H9 (cell line): ENCODE data around the gene TANGO6. TPM values are rescaled to one million over a fixed set of nuclear protein-coding genes. Genes with fewer than 3 reads are reported as not detected.
A peak's percentile ranks its signal among the peaks of the same experiment; 100 is the strongest.

Experiments used
- DNase-seq: peaks from one replicate; pipeline ENCODE4 v3.0.0-alpha.2; 2017
- H2AFZ ChIP-seq: one replicate; pipeline ENCODE4 v1.6.1; 2013; ENCODE audit warnings: mild to moderate bottlenecking, low read length, control low read depth, moderate library complexity
- H2AK5ac ChIP-seq: 2 replicates; pipeline ENCODE4 v1.6.1; 2013; ENCODE audit warnings: low read length, control low read depth, mixed read lengths; ENCODE audit not compliant: insufficient read length
- H2BK120ac ChIP-seq: one replicate; pipeline ENCODE4 v1.6.1; 2013; ENCODE audit warnings: low read depth, mild to moderate bottlenecking, low read length, control low read depth, inconsistent platforms; ENCODE audit not compliant: poor library complexity, severe bottlenecking
- H2BK12ac ChIP-seq: 2 replicates; pipeline ENCODE4 v1.6.1; 2013; ENCODE audit warnings: low read length, control low read depth, mixed read lengths, low read depth; ENCODE audit not compliant: insufficient read length
- H2BK15ac ChIP-seq: 2 replicates; pipeline ENCODE4 v1.6.1; 2013; ENCODE audit warnings: low read depth, low read length, control low read depth
- H2BK20ac ChIP-seq: one replicate; pipeline ENCODE4 v1.6.1; 2013; ENCODE audit warnings: low read depth, mild to moderate bottlenecking, low read length, control low read depth, inconsistent platforms; ENCODE audit not compliant: poor library complexity, severe bottlenecking
- H2BK5ac ChIP-seq: 2 replicates; pipeline ENCODE4 v1.6.1; 2013; ENCODE audit warnings: low read length, control low read depth, mixed read lengths; ENCODE audit not compliant: insufficient read length
- H3K14ac ChIP-seq: 2 replicates; pipeline ENCODE4 v1.6.1; 2013; ENCODE audit warnings: low read length, control low read depth; ENCODE audit not compliant: insufficient read depth
- H3K18ac ChIP-seq: 2 replicates; pipeline ENCODE4 v1.6.1; 2013; ENCODE audit warnings: low read depth, mild to moderate bottlenecking, mixed read lengths, low read length, control low read depth; ENCODE audit not compliant: insufficient read length
- H3K23ac ChIP-seq: 2 replicates; pipeline ENCODE4 v1.6.1; 2013; ENCODE audit warnings: low read length, control low read depth, mixed read lengths, low read depth; ENCODE audit not compliant: insufficient read length
- H3K23me2 ChIP-seq: 2 replicates; pipeline ENCODE4 v1.6.1; 2013; ENCODE audit warnings: low read depth, mild to moderate bottlenecking, mixed read lengths, low read length, control low read depth; ENCODE audit not compliant: insufficient read length, poor library complexity, severe bottlenecking
- H3K27ac ChIP-seq: 2 replicates; pipeline ENCODE4 v1.5.1; 2013; ENCODE audit warnings: low read length, control low read depth, mixed read lengths, low read depth; ENCODE audit not compliant: insufficient read length
- H3K27me3 ChIP-seq: 2 replicates; pipeline ENCODE4 v1.6.1; 2013; ENCODE audit warnings: low read length, control low read depth, inconsistent platforms; ENCODE audit not compliant: insufficient read depth
- H3K4ac ChIP-seq: 2 replicates; pipeline ENCODE4 v1.6.1; 2013; ENCODE audit warnings: low read depth, mild to moderate bottlenecking, control low read depth, inconsistent platforms, low read length, moderate library complexity
- H3K4me1 ChIP-seq: 2 replicates; pipeline ENCODE4 v1.6.1; 2013; ENCODE audit warnings: low read length, control low read depth, inconsistent platforms; ENCODE audit not compliant: insufficient read depth
- H3K4me2 ChIP-seq: 2 replicates; pipeline ENCODE4 v1.6.1; 2013; ENCODE audit warnings: low read length, control low read depth, mixed read lengths; ENCODE audit not compliant: insufficient read length, insufficient read depth
- H3K56ac ChIP-seq: 2 replicates; pipeline ENCODE4 v1.6.1; 2013; ENCODE audit warnings: low read depth, mild to moderate bottlenecking, mixed read lengths, low read length, control low read depth; ENCODE audit not compliant: insufficient read length
- H3K79me1 ChIP-seq: 2 replicates; pipeline ENCODE4 v1.6.1; 2013; ENCODE audit warnings: low read depth, mild to moderate bottlenecking, moderate library complexity, low read length, control low read depth, inconsistent platforms; ENCODE audit not compliant: insufficient read depth, poor library complexity, severe bottlenecking
- H3K79me2 ChIP-seq: 2 replicates; pipeline ENCODE4 v1.6.1; 2013; ENCODE audit warnings: low read length, control low read depth, inconsistent platforms; ENCODE audit not compliant: insufficient read depth
- H3K9ac ChIP-seq: 2 replicates; pipeline ENCODE4 v1.6.1; 2013; ENCODE audit warnings: low read length, control low read depth, mixed read lengths; ENCODE audit not compliant: insufficient read length; ENCODE audit errors: extremely low read depth
- H3K9me3 ChIP-seq: one replicate; pipeline ENCODE4 v1.6.1; 2013; ENCODE audit warnings: low read depth, low read length, inconsistent platforms; ENCODE audit not compliant: control insufficient read depth
- H3T11ph ChIP-seq: one replicate; pipeline ENCODE4 v1.6.1; 2013; ENCODE audit warnings: mild to moderate bottlenecking, low read length, control low read depth, inconsistent platforms
- H4K20me1 ChIP-seq: one replicate; pipeline ENCODE4 v1.6.1; 2013; ENCODE audit not compliant: control insufficient read depth, insufficient read length, insufficient read depth
- H4K5ac ChIP-seq: 2 replicates; pipeline ENCODE4 v1.6.1; 2013; ENCODE audit warnings: low read depth, mild to moderate bottlenecking, mixed read lengths, low read length, control low read depth; ENCODE audit not compliant: insufficient read length
- H4K8ac ChIP-seq: replicated peaks from 2 replicates; pipeline ENCODE4 v1.6.1; 2013; ENCODE audit warnings: low read length, control low read depth, mixed read lengths, low read depth; ENCODE audit not compliant: insufficient read length
- H4K91ac ChIP-seq: 2 replicates; pipeline ENCODE4 v1.6.1; 2013; ENCODE audit warnings: low read depth, mild to moderate bottlenecking, moderate library complexity, mixed read lengths, low read length, control low read depth; ENCODE audit not compliant: insufficient read length
- H3K27ac Mint-ChIP-seq, 3 experiments: 2 replicates in 2 of 3; 3 replicates in 1 of 3; pipeline ENCODE4 v1.8.0; 2020 to 2021; ENCODE audit warnings: mixed read lengths in 3 of 3, mild to moderate bottlenecking in 1 of 3, moderate library complexity in 1 of 3
- H3K27me3 Mint-ChIP-seq: 2 replicates; pipeline ENCODE4 v1.8.0; 2021; ENCODE audit warnings: low read depth, mild to moderate bottlenecking, moderate library complexity, mixed read lengths
- H3K36me3 Mint-ChIP-seq, 3 experiments: 2 replicates in 2 of 3; 3 replicates in 1 of 3; pipeline ENCODE4 v1.8.0; 2020 to 2021; ENCODE audit warnings: low read depth in 3 of 3, mixed read lengths in 3 of 3; ENCODE audit not compliant: insufficient read depth in 1 of 3
- H3K4me1 Mint-ChIP-seq, 2 experiments: 2 replicates each; pipeline ENCODE4 v1.8.0; 2020; ENCODE audit warnings: mixed read lengths in 2 of 2
- H3K4me3 Mint-ChIP-seq, 2 experiments: 2 replicates in 1 of 2; 3 replicates in 1 of 2; pipeline ENCODE4 v1.8.0; 2020 to 2021; ENCODE audit warnings: mild to moderate bottlenecking in 2 of 2, mixed read lengths in 2 of 2, moderate library complexity in 1 of 2
- H3K9me3 Mint-ChIP-seq, 2 experiments: 2 replicates in 1 of 2; 3 replicates in 1 of 2; pipeline ENCODE4 v1.8.0; 2020; ENCODE audit warnings: mild to moderate bottlenecking in 2 of 2, mixed read lengths in 2 of 2, moderate library complexity in 1 of 2
- CTCF ChIP-seq: fragments of 200-600 bp; sonication (generic); conservative IDR thresholded peaks from 3 replicates; pipeline ENCODE4 v1.8.0; 2021; ENCODE audit warnings: antibody characterized with exemption, mild to moderate bottlenecking
- WGBS: extraction: QIAGEN DNeasy Blood & Tissue Kit; methylation state at CpG from one replicate; pipeline ENCODE4 v1.1.7; 2013; ENCODE audit warnings: missing lambda C conversion rate, low lambda C conversion rate, mixed read lengths; ENCODE audit not compliant: insufficient read length; ENCODE audit errors: extremely low coverage; 5-methylcytosine and 5-hydroxymethylcytosine counted together
- total RNA-seq: library from RNA; stranded (reverse); gene quantifications from 2 replicates; pipeline ENCODE4 v1.2.1, GENCODE V29; 2021

TANGO6 gene
- total RNA-seq, 1 experiment from 2014 or later = 12.0 TPM

- Mint-ChIP-seq H3K27me3 (no peaks in the 10 kb centered on the region), H3K4me1 (peaks cover 19 to 22% of the 10 kb centered on the region in 2 experiments), H3K36me3 (peaks cover 0 to 8% (median 0%) of the 10 kb centered on the region in 3 experiments; a peak in 1 of 7 replicates), H3K9me3 (no peaks in the 10 kb centered on the region), H3K27ac (0 out of 7 replicates have a peak overlapping the region, but pooled peaks of 1 of the 3 experiments have one; percentile 68), H3K4me3 (no peak overlapping the region)
- no peak overlapping the region for H4K5ac ChIP-seq
- H4K20me1 ChIP-seq = no peaks in the 10 kb centered on the region
- no peak overlapping the region for H3K18ac ChIP-seq
- H2AFZ ChIP-seq = no peak overlapping the region
- H2BK15ac ChIP-seq = no peak overlapping the region
- H3K56ac ChIP-seq = no peak overlapping the region
- H3K79me1 ChIP-seq = no peaks in the 10 kb centered on the region
- no peak overlapping the region for H3K4ac ChIP-seq
- no peak overlapping the region for H3K4me2 ChIP-seq
- no peak overlapping the region for H3T11ph ChIP-seq
- H2BK12ac ChIP-seq = no peak overlapping the region
- no peak overlapping the region for H4K8ac ChIP-seq
- no peaks in the 10 kb centered on the region for H3K23me2 ChIP-seq
- H3K14ac ChIP-seq = no peak overlapping the region
- no peaks in the 10 kb centered on the region for H3K4me1 ChIP-seq
- no peak overlapping the region for H3K23ac ChIP-seq
- peak overlapping the region; percentile 17 for H3K9ac ChIP-seq
- WGBS = no CpG with 5 or more reads among the region's 8 CpGs
- no peak overlapping the region for H3K27ac ChIP-seq
- H3K79me2 ChIP-seq = no peaks in the 10 kb centered on the region
- no peak overlapping the region for H2AK5ac ChIP-seq
- no peak overlapping the region for H4K91ac ChIP-seq
- no peak overlapping the region for H2BK120ac ChIP-seq
- no peaks in the 10 kb centered on the region for H3K9me3 ChIP-seq
- H3K27me3 ChIP-seq = no peaks in the 10 kb centered on the region
- H2BK5ac ChIP-seq = no peak overlapping the region
- no peak overlapping the region for H2BK20ac ChIP-seq
- no peak for DNase-seq
- no peak for TF ChIP-seq CTCF
These were observed 65.9 kb downstream of the TANGO6 start for GRCh38 chr16:68909099-68909733.
